ENCODE data around the gene CDH16. TPM values are rescaled to one million over a fixed set of nuclear protein-coding genes. Genes with fewer than 3 reads are reported as not detected.
"Not testable (repeated sequence)": the region's sequence is repeated elsewhere in the genome, so short reads cannot be mapped to it uniquely, and the experiment has no call there.

Gene CDH16
- total RNA-seq, 1 donor from 2014 or later, result not detected

DNA sequence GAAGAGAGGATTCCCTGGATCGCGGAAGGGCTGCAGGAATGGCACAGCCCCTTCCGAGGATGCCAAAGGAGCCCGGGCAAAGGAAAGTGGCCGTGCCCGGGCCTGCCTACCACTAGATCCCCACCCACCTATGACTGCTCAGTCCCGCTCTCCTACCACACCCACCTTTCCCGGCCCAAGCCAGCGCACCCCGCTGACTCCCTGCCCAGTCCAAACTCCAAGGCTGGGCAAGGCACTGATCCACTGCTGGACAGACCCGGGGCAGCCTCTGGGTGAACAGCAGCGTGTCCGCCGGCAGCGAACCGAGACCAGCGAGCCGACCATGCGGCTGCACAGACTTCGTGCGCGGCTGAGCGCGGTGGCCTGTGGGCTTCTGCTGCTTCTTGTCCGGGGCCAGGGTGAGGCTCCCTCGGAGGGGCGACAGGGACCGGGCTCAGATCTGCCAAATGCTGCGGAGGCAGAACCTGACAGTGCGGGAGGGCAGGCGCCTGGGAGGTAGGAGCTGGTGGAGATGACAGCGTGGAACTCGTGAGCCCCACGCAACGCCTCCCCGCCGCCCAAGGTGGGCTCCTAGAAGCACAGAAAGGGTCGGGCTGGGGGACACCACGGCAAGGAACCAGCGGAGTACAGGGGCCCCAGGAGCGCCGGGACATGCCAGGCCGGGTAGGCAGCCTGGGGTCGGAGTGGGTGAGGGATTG, 16.8 kb upstream of the CDH16 start, which contains the start of gene CES2:
TSS of gene CES2 (plus strand) at position 203 of the 698 bp plus-strand sequence. CDS start at position 323, 120 bp downstream.
- H3K9me3 Mint-ChIP-seq (ENCODE audit: unreplicated experiment), result no peaks in the 10 kb centered on the region
- peak within 1 kb of the TSS; percentile 95 for H3K9ac ChIP-seq (ENCODE audit: low read length)
- peaks cover 19% of the 10 kb centered on the region for H3K4me1 ChIP-seq (ENCODE audit: insufficient read depth, low read length)
- peaks cover 81% of the 10 kb centered on the region for H4K20me1 ChIP-seq (ENCODE audit: insufficient read depth, low read length)
- H3K4me1 Mint-ChIP-seq (ENCODE audit: low read depth, unreplicated experiment), result peaks cover 13% of the 10 kb centered on the region
- FAIRE-seq (no peak), DNase-seq (ENCODE audit: low read depth) (no peak)
- peak within 1 kb of the TSS; percentile 95 for H3K4me3 Mint-ChIP-seq (ENCODE audit: unreplicated experiment)
- H3K36me3 Mint-ChIP-seq (ENCODE audit: low read depth, unreplicated experiment), result peaks cover 22% of the 10 kb centered on the region
- peak within 1 kb of the TSS; percentile 99 for H3K4me2 ChIP-seq (ENCODE audit: low read length)
- peak within 1 kb of the TSS; percentile 86 for H3K4me3 ChIP-seq (ENCODE audit: insufficient read depth, low read depth, low read length)
- peaks cover 3% of the 10 kb centered on the region for H3K36me3 ChIP-seq (ENCODE audit: insufficient read depth, low read length)
- TF ChIP-seq, protein P1, sequence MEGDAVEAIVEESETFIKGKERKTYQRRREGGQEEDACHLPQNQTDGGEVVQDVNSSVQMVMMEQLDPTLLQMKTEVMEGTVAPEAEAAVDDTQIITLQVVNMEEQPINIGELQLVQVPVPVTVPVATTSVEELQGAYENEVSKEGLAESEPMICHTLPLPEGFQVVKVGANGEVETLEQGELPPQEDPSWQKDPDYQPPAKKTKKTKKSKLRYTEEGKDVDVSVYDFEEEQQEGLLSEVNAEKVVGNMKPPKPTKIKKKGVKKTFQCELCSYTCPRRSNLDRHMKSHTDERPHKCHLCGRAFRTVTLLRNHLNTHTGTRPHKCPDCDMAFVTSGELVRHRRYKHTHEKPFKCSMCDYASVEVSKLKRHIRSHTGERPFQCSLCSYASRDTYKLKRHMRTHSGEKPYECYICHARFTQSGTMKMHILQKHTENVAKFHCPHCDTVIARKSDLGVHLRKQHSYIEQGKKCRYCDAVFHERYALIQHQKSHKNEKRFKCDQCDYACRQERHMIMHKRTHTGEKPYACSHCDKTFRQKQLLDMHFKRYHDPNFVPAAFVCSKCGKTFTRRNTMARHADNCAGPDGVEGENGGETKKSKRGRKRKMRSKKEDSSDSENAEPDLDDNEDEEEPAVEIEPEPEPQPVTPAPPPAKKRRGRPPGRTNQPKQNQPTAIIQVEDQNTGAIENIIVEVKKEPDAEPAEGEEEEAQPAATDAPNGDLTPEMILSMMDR (IDR thresholded peaks at IDR 0.05; ENCODE audit: insufficient read depth, low read depth, low read length), result no peak
- no peak for TF ChIP-seq EZH2 (IDR thresholded peaks at IDR 0.05; ENCODE audit: insufficient read depth, low read length)
- H3K27me3 Mint-ChIP-seq (ENCODE audit: low read depth, unreplicated experiment), result no peaks in the 10 kb centered on the region
- H3K27ac Mint-ChIP-seq (ENCODE audit: unreplicated experiment), result peak within 1 kb of the TSS; percentile 89
- peak within 1 kb of the TSS; percentile 98 for H2AFZ ChIP-seq (ENCODE audit: low read depth, low read length)
- H3K9me3 ChIP-seq (ENCODE audit: insufficient read depth, low read depth, low read length), result no peaks in the 10 kb centered on the region
- H3K79me2 ChIP-seq (ENCODE audit: insufficient read depth, low read length), result peaks cover 52% of the 10 kb centered on the region
- peak within 1 kb of the TSS; percentile 88 for H3K27ac ChIP-seq (ENCODE audit: low read depth, low read length)
- no peaks in the 10 kb centered on the region for H3K27me3 ChIP-seq (ENCODE audit: insufficient read depth, low read length)

DNA sequence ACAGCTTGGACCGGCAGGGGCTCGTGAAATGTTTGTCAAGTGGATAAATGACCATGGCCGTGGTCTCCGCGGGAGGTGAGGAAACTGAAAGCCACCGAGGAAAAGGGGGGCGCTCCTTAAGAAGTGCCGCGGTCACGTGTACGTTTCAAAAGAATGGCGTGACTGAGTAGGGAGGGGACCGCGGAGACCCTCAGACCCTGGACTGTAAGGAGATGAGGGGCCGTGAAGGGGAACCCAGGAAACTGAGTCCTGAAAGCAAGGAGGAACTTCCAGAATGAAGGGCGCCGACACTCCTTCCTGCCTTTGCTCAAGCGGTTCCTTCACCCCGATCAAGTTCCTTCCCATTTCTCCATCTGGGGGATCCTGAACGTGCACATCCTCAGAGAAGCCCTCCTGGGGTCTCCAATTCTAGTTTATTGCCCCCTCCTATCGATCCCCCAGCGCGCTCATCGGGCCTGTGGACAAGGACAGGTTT, 16.2 kb upstream of the CDH16 start:
- peak overlapping the region; percentile 89 for H3K27ac Mint-ChIP-seq (ENCODE audit: unreplicated experiment)
- FAIRE-seq; H3K27me3 Mint-ChIP-seq (ENCODE audit: low read depth, unreplicated experiment); H3K36me3 ChIP-seq (ENCODE audit: insufficient read depth, low read length); H3K9me3 Mint-ChIP-seq (ENCODE audit: unreplicated experiment); H3K27me3 ChIP-seq (ENCODE audit: insufficient read depth, low read length); H3K9me3 ChIP-seq (ENCODE audit: insufficient read depth, low read depth, low read length); DNase-seq (ENCODE audit: low read depth): not testable (repeated sequence)
- Histone ChIP-seq H3K4me3 (ENCODE audit: insufficient read depth, low read depth, low read length) (peak overlapping the region; percentile 86), H2AFZ (ENCODE audit: low read depth, low read length) (peak overlapping the region; percentile 98), H3K27ac (ENCODE audit: low read depth, low read length) (peak overlapping the region; percentile 88), H3K4me2 (ENCODE audit: low read length) (peak overlapping the region; percentile 99), H3K4me1 (ENCODE audit: insufficient read depth, low read length) (peaks cover 19% of the 10 kb centered on the region), H3K9ac (ENCODE audit: low read length) (peak overlapping the region; percentile 95), H4K20me1 (ENCODE audit: insufficient read depth, low read length) (peaks cover 76% of the 10 kb centered on the region), H3K79me2 (ENCODE audit: insufficient read depth, low read length) (peaks cover 52% of the 10 kb centered on the region)
- H3K4me1 Mint-ChIP-seq (ENCODE audit: low read depth, unreplicated experiment), result peaks cover 15% of the 10 kb centered on the region
- peak overlapping the region; percentile 95 for H3K4me3 Mint-ChIP-seq (ENCODE audit: unreplicated experiment)
- H3K36me3 Mint-ChIP-seq (ENCODE audit: low read depth, unreplicated experiment), result peaks cover 22% of the 10 kb centered on the region

DNA sequence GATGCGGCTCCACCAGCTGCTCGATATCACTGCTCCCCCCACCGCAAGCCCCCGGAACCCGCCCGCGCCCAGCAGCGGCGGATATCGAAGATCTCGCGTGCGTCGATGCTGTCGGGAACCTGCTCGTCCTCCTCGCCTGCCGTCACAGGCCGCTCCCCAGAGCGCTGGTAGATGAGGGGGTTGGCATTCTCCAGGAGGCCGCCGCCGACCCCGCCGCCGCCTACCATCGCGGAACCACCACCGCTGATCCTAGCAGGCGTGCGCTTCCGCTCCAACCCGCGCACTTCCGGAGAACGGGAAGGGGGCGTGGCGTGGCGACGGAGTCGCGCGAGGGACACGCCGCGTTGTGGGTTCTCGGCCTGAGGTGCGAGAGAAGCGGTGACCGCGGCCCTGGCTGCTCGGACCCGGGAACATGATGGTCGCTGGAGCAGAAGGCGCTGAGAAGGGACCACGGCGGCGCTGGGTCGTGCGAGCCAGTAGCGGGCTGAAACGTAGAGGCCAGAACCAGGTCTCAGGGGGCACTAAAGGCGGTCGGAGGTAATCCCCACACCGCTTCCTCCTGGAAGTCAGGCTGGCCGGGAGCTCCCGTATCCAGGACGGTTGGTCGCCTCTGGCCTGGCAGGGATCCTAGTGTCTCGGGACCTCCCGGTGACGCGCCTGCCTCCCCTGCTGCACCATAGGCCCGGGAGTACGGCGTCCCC, 15.6 kb upstream of the CDH16 start, which contains the start of gene CIAO2B:
TSS of gene CIAO2B (minus strand) at position 265 of the 701 bp plus-strand sequence. CDS start at position 227, 38 bp downstream.
- Histone ChIP-seq H3K27me3 (ENCODE audit: insufficient read depth, low read length) (no peaks in the 10 kb centered on the region), H3K4me1 (ENCODE audit: insufficient read depth, low read length) (peaks cover 19% of the 10 kb centered on the region), H3K9me3 (ENCODE audit: insufficient read depth, low read depth, low read length) (no peaks in the 10 kb centered on the region), H3K79me2 (ENCODE audit: insufficient read depth, low read length) (peaks cover 52% of the 10 kb centered on the region), H4K20me1 (ENCODE audit: insufficient read depth, low read length) (peaks cover 70% of the 10 kb centered on the region), H3K36me3 (ENCODE audit: insufficient read depth, low read length) (peaks cover 3% of the 10 kb centered on the region), H2AFZ (ENCODE audit: low read depth, low read length) (peak within 1 kb of the TSS; percentile 98), H3K4me3 (ENCODE audit: insufficient read depth, low read depth, low read length) (peak within 1 kb of the TSS; percentile 86), H3K9ac (ENCODE audit: low read length) (peak within 1 kb of the TSS; percentile 95), H3K27ac (ENCODE audit: low read depth, low read length) (peak within 1 kb of the TSS; percentile 88), H3K4me2 (ENCODE audit: low read length) (peak within 1 kb of the TSS; percentile 99)
- H3K27me3 Mint-ChIP-seq (ENCODE audit: low read depth, unreplicated experiment), result no peaks in the 10 kb centered on the region
- H3K4me1 Mint-ChIP-seq (ENCODE audit: low read depth, unreplicated experiment), result peaks cover 15% of the 10 kb centered on the region
- peaks cover 16% of the 10 kb centered on the region for H3K36me3 Mint-ChIP-seq (ENCODE audit: low read depth, unreplicated experiment)
- DNase-seq (ENCODE audit: low read depth) (peak; percentile 70), FAIRE-seq (no peak)
- no peak for TF ChIP-seq EZH2 (IDR thresholded peaks at IDR 0.05; ENCODE audit: insufficient read depth, low read length)
- TF ChIP-seq, protein P1 (IDR thresholded peaks at IDR 0.05; ENCODE audit: insufficient read depth, low read depth, low read length), result no peak
- peak within 1 kb of the TSS; percentile 89 for H3K27ac Mint-ChIP-seq (ENCODE audit: unreplicated experiment)
- peak within 1 kb of the TSS; percentile 95 for H3K4me3 Mint-ChIP-seq (ENCODE audit: unreplicated experiment)
- H3K9me3 Mint-ChIP-seq (ENCODE audit: unreplicated experiment), result no peaks in the 10 kb centered on the region
